OCI-LY7 (cell line): ENCODE results near the gene MNS1. TPM values are rescaled to one million over a fixed set of nuclear protein-coding genes. Genes with fewer than 3 reads are reported as not detected.

ENCODE experiments used
- BruUV-seq: library from RNA; stranded (reverse); fragments of 400-500 nt; replicated peaks from 2 replicates; lab custom pipeline; 2021; lab: Mats Ljungman, UMichigan
- CTCF ChIA-PET: fragments of 300-600 bp; sonication (Branson Sonifier 250); formaldehyde crosslinking; loops from one replicate; lab custom pipeline; 2022; ENCODE audit warnings: antibody characterized with exemption; ENCODE audit not compliant: unreplicated experiment; lab: Charles Lee
- POLR2A ChIA-PET: fragments of 300-600 bp; sonication (Branson Sonifier 250); formaldehyde crosslinking; loops from one replicate; lab custom pipeline; 2022; ENCODE audit warnings: antibody characterized with exemption; lab: Charles Lee
- DNase-seq: peaks from one replicate; pipeline ENCODE4 v3.0.0-alpha.2; 2015; ENCODE audit warnings: low spot score
- H2AFZ ChIP-seq: fragments of 200-600 bp; sonication (generic), shearing (Covaris generic); 2 replicates; pipeline ENCODE4 v1.6.1; 2014; ENCODE audit warnings: mild to moderate bottlenecking, antibody characterized with exemption, low read length, moderate library complexity
- H3K27ac ChIP-seq: fragments of 200-600 bp; sonication (generic); 2 replicates; pipeline ENCODE4 v1.5.1; 2014; ENCODE audit warnings: mixed run types, low read depth, mild to moderate bottlenecking, moderate library complexity, low read length, inconsistent platforms; ENCODE audit not compliant: poor library complexity, severe bottlenecking
- H3K36me3 ChIP-seq: fragments of 200-600 bp; sonication (generic); 2 replicates; pipeline ENCODE4 v1.6.1; 2014; ENCODE audit warnings: mild to moderate bottlenecking, antibody characterized with exemption, low read length, moderate library complexity, mixed read lengths; ENCODE audit not compliant: insufficient read depth
- H3K4me1 ChIP-seq: fragments of 200-600 bp; sonication (generic); 2 replicates; pipeline ENCODE4 v1.5.1; 2014; ENCODE audit warnings: mild to moderate bottlenecking, low read length; ENCODE audit not compliant: insufficient read depth, poor library complexity, severe bottlenecking
- H3K4me2 ChIP-seq: fragments of 200-600 bp; sonication (generic); 2 replicates; pipeline ENCODE4 v1.6.1; 2014; ENCODE audit warnings: mild to moderate bottlenecking, low read length
- H3K4me3 ChIP-seq: fragments of 200-600 bp; sonication (generic); 2 replicates; pipeline ENCODE4 v1.5.1; 2014; ENCODE audit warnings: mild to moderate bottlenecking, low read depth, low read length; ENCODE audit not compliant: poor library complexity, severe bottlenecking
- H3K79me2 ChIP-seq: fragments of 200-600 bp; sonication (generic); 2 replicates; pipeline ENCODE4 v1.6.1; 2016; ENCODE audit warnings: low read depth, mild to moderate bottlenecking, low read length, moderate library complexity, mixed read lengths; ENCODE audit not compliant: insufficient read depth
- H3K9me2 ChIP-seq: fragments of 200-600 bp; sonication (generic); 2 replicates; pipeline ENCODE4 v1.6.1; 2016; ENCODE audit warnings: mild to moderate bottlenecking, low read length, mixed read lengths; ENCODE audit not compliant: insufficient read depth
- H3K9me3 ChIP-seq: fragments of 200-600 bp; sonication (generic); 2 replicates; pipeline ENCODE4 v1.6.1; 2014; ENCODE audit warnings: mild to moderate bottlenecking, mixed run types, low read length, mixed read lengths
- H4K20me1 ChIP-seq: fragments of 200-600 bp; sonication (generic); 2 replicates; pipeline ENCODE4 v1.6.1; 2014; ENCODE audit warnings: mild to moderate bottlenecking, antibody characterized with exemption, low read length, moderate library complexity, mixed read lengths; ENCODE audit not compliant: insufficient read depth
- EZH2phosphoT487 ChIP-seq: fragments of 200-600 bp; sonication (generic); IDR thresholded peaks from 2 replicates; pipeline ENCODE4 v1.6.1; 2018; ENCODE audit warnings: low read depth, borderline replicate concordance, mild to moderate bottlenecking, mixed run types, antibody characterized with exemption, low read length, moderate library complexity, mixed read lengths
- intact Hi-C: fragments of 100-400 bp; cut with micrococcal nuclease; formaldehyde crosslinking; loops from one replicate; pipeline ENCODE4 v1.10.0; 2022; ENCODE audit not compliant: unreplicated experiment
- total RNA-seq, 2 experiments: library from RNA; depleted of rRNA in 1 of 2; stranded (reverse); fragments of >200 nt in 1 of 2; shearing (Covaris generic) in 1 of 2; gene quantifications; 2 replicates each; pipeline ENCODE4 v1.2.3, GENCODE V29; 2014 to 2022
- TF ChIP-seq, protein P1 (sequence below): fragments of 200-600 bp; sonication (generic); conservative IDR thresholded peaks from 2 replicates; pipeline ENCODE4 v1.5.1; 2014; ENCODE audit warnings: mild to moderate bottlenecking, antibody characterized with exemption, low read length, moderate library complexity, mixed read lengths

MNS1 gene
- total RNA-seq, 2 experiments from 2014 or later: 1.8 TPM

DNA sequence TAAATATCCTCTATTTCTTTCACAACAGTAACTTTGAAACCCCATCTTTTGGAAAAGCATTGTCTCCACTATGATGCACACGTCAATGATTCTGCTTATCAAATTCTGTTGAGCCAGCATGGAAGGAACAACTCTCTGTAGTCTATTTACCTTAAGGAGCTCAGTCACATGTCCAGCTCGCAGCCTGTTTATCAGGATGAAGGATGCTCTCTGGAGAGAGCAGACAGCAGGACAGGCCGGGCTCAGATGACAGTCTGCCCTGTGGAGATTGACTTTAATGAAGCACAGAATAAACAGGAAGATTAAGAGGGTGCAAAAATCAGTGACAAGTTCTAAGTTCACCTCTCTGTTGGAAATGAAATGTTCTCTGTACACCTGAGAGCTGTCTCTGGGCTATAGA is 30.6 kb upstream of the MNS1 start:
- TF ChIP-seq, protein P1, sequence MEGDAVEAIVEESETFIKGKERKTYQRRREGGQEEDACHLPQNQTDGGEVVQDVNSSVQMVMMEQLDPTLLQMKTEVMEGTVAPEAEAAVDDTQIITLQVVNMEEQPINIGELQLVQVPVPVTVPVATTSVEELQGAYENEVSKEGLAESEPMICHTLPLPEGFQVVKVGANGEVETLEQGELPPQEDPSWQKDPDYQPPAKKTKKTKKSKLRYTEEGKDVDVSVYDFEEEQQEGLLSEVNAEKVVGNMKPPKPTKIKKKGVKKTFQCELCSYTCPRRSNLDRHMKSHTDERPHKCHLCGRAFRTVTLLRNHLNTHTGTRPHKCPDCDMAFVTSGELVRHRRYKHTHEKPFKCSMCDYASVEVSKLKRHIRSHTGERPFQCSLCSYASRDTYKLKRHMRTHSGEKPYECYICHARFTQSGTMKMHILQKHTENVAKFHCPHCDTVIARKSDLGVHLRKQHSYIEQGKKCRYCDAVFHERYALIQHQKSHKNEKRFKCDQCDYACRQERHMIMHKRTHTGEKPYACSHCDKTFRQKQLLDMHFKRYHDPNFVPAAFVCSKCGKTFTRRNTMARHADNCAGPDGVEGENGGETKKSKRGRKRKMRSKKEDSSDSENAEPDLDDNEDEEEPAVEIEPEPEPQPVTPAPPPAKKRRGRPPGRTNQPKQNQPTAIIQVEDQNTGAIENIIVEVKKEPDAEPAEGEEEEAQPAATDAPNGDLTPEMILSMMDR: no peak
- TF ChIP-seq EZH2phosphoT487: no peak
- BruUV-seq: no TSS peak

DNA sequence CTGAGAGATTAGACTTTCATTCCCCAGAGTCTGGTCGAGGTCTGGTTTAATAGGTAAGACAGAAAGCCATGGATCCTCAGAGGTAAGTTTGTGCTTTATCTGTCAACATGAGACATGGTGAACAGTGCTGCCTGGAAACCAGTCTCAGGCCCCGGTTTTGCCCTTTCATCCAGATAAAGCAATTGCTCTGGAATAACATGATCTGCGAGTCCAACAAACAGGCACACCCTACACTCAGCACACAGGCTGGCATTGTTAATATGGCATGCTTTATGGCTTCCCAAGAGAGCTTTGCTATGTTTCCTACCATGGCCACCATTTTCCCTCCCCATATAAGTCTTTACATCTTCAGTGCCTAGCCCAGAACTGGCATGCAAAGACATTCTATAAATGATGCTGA is 30.1 kb upstream of the MNS1 start:
- H2AFZ ChIP-seq: peak overlapping the region; percentile 12; the same call in 1 of the 2 replicates
- H3K36me3 ChIP-seq: peaks cover 14% of the 10 kb centered on the region
- H3K9me2 ChIP-seq: no peaks in the 10 kb centered on the region
- H3K9me3 ChIP-seq: no peaks in the 10 kb centered on the region
- no peak for DNase-seq
- no peaks in the 10 kb centered on the region for H4K20me1 ChIP-seq
- no peak overlapping the region for H3K4me3 ChIP-seq
- H3K4me2 ChIP-seq: no peak overlapping the region
- no peaks in the 10 kb centered on the region for H3K79me2 ChIP-seq
- BruUV-seq: no TSS peak
- no peak overlapping the region for H3K27ac ChIP-seq
- TF ChIP-seq EZH2phosphoT487: no peak
- TF ChIP-seq, protein P1: no peak
- ChIA-PET POLR2A (interaction anchor here (0.6 kb wide), 1 partner anchor 164 kb away, joined by 5 read pairs; no protein-coding TSS in a partner anchor), CTCF (no interaction called here)
- H3K4me1 ChIP-seq: peaks cover 8% of the 10 kb centered on the region
- intact Hi-C loops: loop anchor here (5.0 to 10.0 kb wide), 3 partner anchors 112 to 1030 kb away; no protein-coding TSS in a partner anchor

More for the DNA sequence above, 30.6 kb upstream of the MNS1 start:
- H3K79me2 ChIP-seq: no peaks in the 10 kb centered on the region
- no peak overlapping the region for H3K4me2 ChIP-seq
- no peaks in the 10 kb centered on the region for H3K9me2 ChIP-seq
- H3K27ac ChIP-seq: no peak overlapping the region
- peaks cover 8% of the 10 kb centered on the region for H3K4me1 ChIP-seq
- H4K20me1 ChIP-seq: no peaks in the 10 kb centered on the region
- H3K9me3 ChIP-seq: no peaks in the 10 kb centered on the region
- DNase-seq: no peak
- H3K36me3 ChIP-seq: peaks cover 14% of the 10 kb centered on the region
- intact Hi-C loops: loop anchor here (5.0 to 10.0 kb wide), 3 partner anchors 112 to 1029 kb away; no protein-coding TSS in a partner anchor
- peak overlapping the region; percentile 12; the same call in 1 of the 2 replicates for H2AFZ ChIP-seq
- ChIA-PET CTCF (interaction anchor here (1.4 kb wide), 1 partner anchor 38 kb away, joined by 8 read pairs; no protein-coding TSS in a partner anchor), POLR2A (interaction anchor here (0.7 kb wide), 1 partner anchor 164 kb away, joined by 3 read pairs; no protein-coding TSS in a partner anchor)
- H3K4me3 ChIP-seq: no peak overlapping the region

DNA sequence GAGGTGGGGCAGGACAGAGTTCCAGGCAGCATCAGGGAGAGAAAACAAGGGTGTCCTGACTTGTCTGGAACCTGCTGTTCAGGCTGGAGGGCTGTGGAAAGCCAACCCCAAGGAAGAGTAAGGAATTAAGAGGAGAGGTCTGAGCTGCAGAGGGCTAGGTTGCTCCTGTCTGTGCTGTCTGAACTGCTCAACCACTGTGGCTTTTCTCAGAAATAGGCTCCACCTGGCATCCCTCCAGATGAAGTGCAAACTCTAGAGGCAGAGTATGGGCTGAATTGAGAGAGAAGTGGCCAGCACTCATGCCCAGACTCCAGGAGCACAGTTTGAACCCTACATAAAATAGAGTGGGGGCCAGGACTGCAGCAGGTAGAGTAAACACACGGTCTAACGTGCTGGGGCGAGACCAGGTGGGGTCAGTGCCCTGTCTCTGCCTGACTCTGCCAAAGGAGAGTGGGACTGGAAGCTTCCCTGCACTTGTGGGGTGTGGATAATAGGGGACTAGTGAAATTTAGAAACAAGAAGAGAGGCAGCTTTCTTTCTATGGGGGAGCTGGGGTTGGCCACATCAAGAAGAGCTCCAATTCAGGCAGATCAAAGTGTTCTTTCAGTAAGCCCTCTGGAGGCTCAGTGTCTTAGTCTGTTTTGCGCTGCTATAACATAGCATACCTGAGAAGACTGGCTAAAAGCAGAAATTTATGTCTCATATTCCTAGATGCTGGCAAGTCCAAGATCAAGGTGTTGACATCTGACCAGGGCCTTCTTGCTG is 28.0 kb upstream of the MNS1 start:
- BruUV-seq: no TSS peak
- ChIA-PET CTCF (interaction anchor here (1.1 kb wide), 1 partner anchor 813 kb away, joined by 3 read pairs; no protein-coding TSS in a partner anchor), POLR2A (interaction anchor here (0.6 to 0.9 kb wide), 2 partner anchors 166 to 171 kb away, joined by 3 read pairs; no protein-coding TSS in a partner anchor)
- intact Hi-C loops: loop anchor here (10.0 kb wide), 2 partner anchors 652 to 1032 kb away; no protein-coding TSS in a partner anchor
- Histone ChIP-seq H3K36me3 (peaks cover 5% of the 10 kb centered on the region; the same call in 1 of the 2 replicates), H2AFZ (no peak overlapping the region), H3K27ac (no peak overlapping the region), H3K79me2 (no peaks in the 10 kb centered on the region), H3K9me2 (no peaks in the 10 kb centered on the region), H3K4me1 (peaks cover 8% of the 10 kb centered on the region), H3K9me3 (no peaks in the 10 kb centered on the region), H3K4me3 (no peak overlapping the region), H4K20me1 (no peaks in the 10 kb centered on the region), H3K4me2 (no peak overlapping the region)
- no peak for DNase-seq
- TF ChIP-seq EZH2phosphoT487: no peak
- TF ChIP-seq, protein P1: no peak
